ENCODE data around the gene PMIS2. TPM values are rescaled to one million over a fixed set of nuclear protein-coding genes. Genes with fewer than 3 reads are reported as not detected.

PMIS2 gene
- total and polyA plus RNA-seq, 2 of the 8 experiments (the other 6 are each of a cell fraction or from before 2014, with no cell fraction given) = not detected

- TF ChIP-seq, protein P1, sequence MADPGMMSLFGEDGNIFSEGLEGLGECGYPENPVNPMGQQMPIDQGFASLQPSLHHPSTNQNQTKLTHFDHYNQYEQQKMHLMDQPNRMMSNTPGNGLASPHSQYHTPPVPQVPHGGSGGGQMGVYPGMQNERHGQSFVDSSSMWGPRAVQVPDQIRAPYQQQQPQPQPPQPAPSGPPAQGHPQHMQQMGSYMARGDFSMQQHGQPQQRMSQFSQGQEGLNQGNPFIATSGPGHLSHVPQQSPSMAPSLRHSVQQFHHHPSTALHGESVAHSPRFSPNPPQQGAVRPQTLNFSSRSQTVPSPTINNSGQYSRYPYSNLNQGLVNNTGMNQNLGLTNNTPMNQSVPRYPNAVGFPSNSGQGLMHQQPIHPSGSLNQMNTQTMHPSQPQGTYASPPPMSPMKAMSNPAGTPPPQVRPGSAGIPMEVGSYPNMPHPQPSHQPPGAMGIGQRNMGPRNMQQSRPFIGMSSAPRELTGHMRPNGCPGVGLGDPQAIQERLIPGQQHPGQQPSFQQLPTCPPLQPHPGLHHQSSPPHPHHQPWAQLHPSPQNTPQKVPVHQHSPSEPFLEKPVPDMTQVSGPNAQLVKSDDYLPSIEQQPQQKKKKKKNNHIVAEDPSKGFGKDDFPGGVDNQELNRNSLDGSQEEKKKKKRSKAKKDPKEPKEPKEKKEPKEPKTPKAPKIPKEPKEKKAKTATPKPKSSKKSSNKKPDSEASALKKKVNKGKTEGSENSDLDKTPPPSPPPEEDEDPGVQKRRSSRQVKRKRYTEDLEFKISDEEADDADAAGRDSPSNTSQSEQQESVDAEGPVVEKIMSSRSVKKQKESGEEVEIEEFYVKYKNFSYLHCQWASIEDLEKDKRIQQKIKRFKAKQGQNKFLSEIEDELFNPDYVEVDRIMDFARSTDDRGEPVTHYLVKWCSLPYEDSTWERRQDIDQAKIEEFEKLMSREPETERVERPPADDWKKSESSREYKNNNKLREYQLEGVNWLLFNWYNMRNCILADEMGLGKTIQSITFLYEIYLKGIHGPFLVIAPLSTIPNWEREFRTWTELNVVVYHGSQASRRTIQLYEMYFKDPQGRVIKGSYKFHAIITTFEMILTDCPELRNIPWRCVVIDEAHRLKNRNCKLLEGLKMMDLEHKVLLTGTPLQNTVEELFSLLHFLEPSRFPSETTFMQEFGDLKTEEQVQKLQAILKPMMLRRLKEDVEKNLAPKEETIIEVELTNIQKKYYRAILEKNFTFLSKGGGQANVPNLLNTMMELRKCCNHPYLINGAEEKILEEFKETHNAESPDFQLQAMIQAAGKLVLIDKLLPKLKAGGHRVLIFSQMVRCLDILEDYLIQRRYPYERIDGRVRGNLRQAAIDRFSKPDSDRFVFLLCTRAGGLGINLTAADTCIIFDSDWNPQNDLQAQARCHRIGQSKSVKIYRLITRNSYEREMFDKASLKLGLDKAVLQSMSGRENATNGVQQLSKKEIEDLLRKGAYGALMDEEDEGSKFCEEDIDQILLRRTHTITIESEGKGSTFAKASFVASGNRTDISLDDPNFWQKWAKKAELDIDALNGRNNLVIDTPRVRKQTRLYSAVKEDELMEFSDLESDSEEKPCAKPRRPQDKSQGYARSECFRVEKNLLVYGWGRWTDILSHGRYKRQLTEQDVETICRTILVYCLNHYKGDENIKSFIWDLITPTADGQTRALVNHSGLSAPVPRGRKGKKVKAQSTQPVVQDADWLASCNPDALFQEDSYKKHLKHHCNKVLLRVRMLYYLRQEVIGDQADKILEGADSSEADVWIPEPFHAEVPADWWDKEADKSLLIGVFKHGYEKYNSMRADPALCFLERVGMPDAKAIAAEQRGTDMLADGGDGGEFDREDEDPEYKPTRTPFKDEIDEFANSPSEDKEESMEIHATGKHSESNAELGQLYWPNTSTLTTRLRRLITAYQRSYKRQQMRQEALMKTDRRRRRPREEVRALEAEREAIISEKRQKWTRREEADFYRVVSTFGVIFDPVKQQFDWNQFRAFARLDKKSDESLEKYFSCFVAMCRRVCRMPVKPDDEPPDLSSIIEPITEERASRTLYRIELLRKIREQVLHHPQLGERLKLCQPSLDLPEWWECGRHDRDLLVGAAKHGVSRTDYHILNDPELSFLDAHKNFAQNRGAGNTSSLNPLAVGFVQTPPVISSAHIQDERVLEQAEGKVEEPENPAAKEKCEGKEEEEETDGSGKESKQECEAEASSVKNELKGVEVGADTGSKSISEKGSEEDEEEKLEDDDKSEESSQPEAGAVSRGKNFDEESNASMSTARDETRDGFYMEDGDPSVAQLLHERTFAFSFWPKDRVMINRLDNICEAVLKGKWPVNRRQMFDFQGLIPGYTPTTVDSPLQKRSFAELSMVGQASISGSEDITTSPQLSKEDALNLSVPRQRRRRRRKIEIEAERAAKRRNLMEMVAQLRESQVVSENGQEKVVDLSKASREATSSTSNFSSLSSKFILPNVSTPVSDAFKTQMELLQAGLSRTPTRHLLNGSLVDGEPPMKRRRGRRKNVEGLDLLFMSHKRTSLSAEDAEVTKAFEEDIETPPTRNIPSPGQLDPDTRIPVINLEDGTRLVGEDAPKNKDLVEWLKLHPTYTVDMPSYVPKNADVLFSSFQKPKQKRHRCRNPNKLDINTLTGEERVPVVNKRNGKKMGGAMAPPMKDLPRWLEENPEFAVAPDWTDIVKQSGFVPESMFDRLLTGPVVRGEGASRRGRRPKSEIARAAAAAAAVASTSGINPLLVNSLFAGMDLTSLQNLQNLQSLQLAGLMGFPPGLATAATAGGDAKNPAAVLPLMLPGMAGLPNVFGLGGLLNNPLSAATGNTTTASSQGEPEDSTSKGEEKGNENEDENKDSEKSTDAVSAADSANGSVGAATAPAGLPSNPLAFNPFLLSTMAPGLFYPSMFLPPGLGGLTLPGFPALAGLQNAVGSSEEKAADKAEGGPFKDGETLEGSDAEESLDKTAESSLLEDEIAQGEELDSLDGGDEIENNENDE (IDR thresholded peaks at IDR 0.05; ENCODE audit: insufficient replicate concordance, low read length) = no peak
- TF ChIP-seq BACH1 (IDR thresholded peaks at IDR 0.05; ENCODE audit: low read length) (no peak), NRF1 (IDR thresholded peaks at IDR 0.05; ENCODE audit: low read depth, low read length) (no peak), KDM1A (IDR thresholded peaks at IDR 0.05; ENCODE audit: borderline replicate concordance, low read length) (no peak), SP1 (IDR thresholded peaks at IDR 0.05; ENCODE audit: low read depth, low read length) (no peak), TBP (IDR thresholded peaks at IDR 0.05; ENCODE audit: low read depth, low read length) (no peak), RAD21 (IDR thresholded peaks at IDR 0.05 in 1 of 2, conservative IDR thresholded peaks at IDR 0.05 in 1 of 2; ENCODE audit: low read depth in 2 of 2, low read length in 2 of 2) (no peak), RBBP5 (IDR thresholded peaks at IDR 0.05; ENCODE audit: borderline replicate concordance, low read depth, low read length) (no peak), POLR2AphosphoS5 (IDR thresholded peaks at IDR 0.05; ENCODE audit: low read depth, low read length) (no peak), RNF2 (IDR thresholded peaks at IDR 0.05; ENCODE audit: borderline replicate concordance, low read depth, low read length, missing control alignments, poor library complexity, severe bottlenecking) (no peak)
Measured at GRCh38 chr19:35565016-35565856, 20.7 kb upstream of the PMIS2 start (continued).
